ENCODE measurements around the gene GALNT6.

- TF ChIP-seq CTCF (conservative IDR thresholded peaks at IDR 0.05): no peak
- no peak for TF ChIP-seq EZH2 (IDR thresholded peaks at IDR 0.05; ENCODE audit: low read depth)
These were observed 43.1 kb downstream of the GALNT6 start for GRCh38 chr12:51348116-51348515.

Measured in PC-9 (cell line).